NCI-H128 (cell line): ENCODE results near the gene ATF7.
"Not testable (repeated sequence)": the region's sequence is repeated elsewhere in the genome, so short reads cannot be mapped to it uniquely, and the experiment has no call there.

ENCODE experiments used
- DNase-seq: peaks from one replicate; lab custom pipeline; 2025; ENCODE audit not compliant: unreplicated experiment; lab: John Stamatoyannopoulos, UW

The ATF7 gene

DNA sequence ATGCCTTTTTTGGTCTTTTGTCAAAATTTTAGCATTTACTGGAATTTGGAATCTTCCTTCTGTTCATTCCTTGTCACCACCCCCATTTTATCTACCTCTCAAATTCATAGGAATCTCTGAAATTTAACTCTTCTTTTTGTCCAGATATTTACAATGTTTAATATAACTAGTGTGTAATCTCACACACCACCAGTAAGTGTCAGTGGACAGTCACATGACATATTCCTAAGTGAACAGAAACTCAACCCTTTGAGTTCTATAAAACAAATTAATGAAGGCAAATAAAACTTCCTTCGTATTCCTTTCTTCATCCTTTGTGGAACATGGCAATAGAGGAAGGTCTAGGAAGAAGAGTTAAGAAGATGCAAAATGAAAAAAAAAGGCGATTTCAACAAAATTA is 26.6 kb downstream of the ATF7 start:
- no peak for DNase-seq

DNA sequence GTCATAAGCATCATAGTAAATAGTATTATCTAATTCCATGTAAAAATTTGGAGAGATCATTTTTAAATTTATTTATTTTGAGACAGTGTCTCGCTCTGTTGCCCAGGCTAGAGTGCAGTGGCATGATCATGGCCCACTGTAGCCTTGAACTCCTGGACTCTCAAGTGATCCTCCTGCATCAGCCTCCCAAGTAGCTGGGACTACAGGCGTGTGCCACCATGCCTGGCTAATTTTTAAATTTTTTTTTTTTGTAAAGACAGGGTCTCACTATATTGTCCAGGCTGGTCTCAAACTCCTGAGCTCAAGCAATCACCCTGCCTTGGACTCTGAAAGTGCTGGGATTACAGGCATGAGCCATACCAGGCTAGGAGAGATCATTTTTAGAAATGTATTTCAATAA is 27.2 kb downstream of the ATF7 start:
- not testable (repeated sequence) for DNase-seq

DNA sequence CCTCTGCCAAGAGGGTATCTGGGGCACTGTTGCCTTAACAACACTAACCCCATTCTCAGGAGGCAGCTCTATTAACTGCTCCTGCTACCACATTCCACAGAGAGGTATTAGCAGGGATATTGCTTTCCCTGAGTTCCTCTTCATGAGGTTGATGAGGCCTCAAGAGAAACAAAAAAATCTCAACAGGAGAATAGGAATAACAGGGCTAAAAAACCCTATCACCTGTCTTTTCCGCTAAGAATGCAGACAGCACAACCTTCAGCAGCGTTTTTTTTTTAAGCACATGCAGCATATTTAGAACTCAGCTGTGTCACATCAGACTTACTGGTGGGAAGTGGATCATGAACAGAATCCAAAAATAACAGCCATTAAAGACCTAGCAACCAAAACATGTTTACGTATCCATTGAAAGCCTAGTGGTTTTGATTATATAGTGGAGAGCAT is 29.2 kb downstream of the ATF7 start:
- no peak for DNase-seq

DNA sequence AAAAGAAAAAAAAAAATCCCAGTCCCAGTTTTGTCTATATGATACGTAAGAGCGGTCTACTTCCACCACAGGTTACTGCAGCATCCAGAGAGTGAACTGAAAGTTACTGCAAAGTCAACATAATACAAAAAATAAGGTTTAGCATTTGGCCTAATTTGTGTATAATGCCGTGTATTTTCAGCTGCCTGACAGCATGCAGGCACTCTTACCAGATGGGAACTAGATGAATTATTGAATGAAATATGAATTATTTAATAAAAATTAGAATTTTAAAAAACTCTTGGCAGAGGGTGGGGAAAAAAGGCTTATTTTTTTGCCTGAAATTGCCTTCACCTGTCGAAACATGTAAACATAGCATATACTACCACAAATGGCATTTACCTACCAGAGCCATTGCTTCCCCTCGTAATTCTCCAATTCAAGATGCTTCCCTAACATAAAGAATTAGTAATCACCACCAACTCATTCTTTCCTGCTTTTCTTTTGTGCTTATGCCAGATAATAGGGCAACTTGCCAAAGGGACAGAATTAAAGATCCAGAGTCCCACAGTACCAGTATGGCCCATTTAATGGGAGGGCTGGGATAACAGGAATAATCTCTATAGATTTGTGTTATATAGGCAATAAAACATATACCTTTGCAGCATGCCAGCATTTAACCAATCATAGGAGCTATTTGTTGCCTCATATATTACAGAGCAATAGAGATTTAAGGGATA is 31.1 kb downstream of the ATF7 start:
- DNase-seq: no peak

DNA sequence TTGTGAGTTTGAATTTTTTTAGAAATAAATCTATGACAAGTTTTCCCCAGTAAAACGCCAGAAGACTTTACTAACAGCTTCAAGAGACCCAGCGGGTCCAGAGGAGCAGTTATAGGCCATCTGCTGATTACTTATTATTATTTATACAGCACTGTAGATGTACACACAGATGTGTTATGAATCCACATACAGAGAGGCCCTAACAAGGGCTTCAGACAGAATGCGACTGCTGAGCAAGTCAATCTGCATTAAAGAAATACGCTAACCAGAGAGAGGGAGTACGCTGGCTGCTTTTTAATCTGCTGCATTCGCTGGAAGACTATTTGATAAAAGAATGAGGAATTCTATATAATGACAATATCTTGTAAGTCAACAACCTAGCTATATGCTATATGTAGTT is 32.5 kb downstream of the ATF7 start:
- DNase-seq: no peak

DNA sequence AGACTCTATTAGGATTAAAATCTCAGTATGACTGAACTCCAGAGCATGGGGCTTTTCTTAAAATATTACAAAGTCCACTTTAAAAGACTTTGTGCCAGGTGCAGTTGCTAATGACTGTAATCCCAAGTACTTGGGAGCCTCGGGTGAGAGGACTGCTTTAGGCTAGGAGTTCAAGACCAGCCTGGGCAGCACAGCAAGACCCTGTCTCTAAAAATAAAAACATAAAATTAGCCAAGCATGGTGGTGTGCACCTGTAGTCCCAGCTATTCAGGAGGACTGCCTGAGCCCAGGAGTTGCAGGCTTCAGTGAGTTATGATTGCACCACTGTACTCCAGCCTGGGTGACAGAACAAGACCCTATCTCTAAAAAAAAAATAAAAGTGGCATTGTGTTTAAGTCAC is 33.2 kb downstream of the ATF7 start:
- DNase-seq: no peak

DNA sequence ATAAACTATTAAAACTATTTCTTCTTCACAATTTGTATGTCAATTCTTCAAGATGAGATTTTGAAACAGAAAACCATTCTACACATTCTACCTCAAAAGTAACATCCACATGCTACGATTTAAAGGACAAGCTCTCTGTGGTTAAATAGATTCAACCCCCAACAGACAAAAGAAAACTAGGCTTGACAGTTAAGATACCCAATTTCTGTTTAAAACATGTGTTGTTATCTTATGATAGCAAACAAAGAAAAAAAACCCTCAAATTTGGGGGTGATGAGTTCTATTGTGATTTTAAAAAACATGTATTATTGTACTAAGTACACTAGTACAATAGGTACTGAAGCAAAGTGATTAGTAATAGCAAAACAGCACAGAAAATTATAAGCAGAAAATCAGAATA is 33.8 kb downstream of the ATF7 start:
- DNase-seq: no peak

DNA sequence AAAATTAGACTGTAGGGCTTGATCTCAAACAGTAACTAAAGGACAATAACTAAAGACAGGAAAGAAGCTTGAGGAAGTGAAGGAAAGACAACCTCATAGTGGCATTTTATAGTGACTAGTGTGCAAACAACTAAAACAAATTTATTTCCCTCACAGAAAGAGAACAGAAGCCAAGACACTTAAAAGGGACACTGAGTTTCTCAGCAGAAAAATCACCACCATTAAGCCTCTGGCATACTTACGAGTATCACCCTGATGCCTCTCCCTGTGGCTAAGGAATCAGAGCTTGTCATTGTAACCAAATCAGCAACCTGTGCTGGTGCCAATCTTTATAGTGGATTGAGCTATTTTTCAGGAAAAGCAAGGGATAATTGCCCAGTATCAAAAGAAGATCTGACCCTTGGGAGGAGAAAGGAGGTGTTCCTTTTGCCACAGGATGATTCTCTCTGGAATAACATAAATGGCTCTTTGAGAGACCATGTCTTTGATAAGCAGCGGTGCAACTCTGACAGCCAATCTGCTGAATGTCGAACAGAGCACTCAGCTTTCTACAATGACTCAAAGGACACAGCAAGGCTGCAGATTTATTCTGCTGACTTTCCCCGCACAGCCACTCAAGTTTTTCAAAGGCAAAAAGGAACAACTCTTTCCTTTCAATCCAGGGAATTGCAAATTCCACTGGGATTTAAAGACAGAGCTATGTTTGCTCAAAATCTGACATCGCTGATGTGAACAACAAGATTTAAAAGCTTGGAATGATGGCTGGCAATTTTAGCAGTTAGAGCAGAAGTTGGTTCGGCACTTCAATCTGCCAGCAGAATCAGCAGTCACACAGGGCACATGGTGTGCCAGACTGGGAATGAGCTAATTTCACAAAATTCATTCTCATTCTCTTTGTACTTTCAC is 34.6 kb downstream of the ATF7 start:
- DNase-seq: no peak

DNA sequence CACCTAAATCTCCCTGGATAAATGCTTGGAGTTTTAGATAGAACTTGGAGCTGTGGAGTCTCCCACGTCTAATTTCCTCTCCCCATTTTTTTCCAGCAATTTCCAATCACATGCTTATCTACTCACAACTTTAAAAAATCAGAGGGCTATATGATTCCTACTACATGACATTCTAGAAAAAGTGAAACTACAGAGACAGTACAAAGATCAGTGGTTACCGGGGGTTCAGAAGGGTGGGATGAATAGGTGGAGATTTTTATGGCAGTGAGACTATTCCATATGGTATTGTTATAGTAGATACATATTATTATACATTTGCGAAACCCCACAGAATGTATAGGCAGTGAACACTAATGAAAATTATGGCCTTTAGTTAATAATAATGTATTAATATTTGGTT is 35.5 kb downstream of the ATF7 start:
- no peak for DNase-seq

DNA sequence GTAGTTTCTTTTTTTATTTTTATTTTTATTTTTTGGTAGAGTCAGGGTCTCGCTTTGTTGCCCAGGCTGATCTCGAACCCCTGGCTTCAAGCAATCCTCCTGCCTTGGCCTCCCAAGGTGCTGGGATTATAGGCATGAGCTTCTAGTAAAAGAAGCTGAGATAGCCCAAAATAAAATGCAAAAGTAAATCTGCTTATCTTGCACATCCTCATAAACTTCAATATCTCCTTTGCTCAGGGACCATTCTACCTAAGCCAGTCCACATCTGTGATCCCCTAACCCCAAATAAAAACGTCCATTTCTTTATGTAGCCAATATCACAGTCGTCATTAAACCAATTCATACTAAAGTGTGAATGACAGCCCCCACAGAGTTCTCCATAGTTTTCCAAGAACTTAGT is 36.3 kb downstream of the ATF7 start:
- DNase-seq: no peak

DNA sequence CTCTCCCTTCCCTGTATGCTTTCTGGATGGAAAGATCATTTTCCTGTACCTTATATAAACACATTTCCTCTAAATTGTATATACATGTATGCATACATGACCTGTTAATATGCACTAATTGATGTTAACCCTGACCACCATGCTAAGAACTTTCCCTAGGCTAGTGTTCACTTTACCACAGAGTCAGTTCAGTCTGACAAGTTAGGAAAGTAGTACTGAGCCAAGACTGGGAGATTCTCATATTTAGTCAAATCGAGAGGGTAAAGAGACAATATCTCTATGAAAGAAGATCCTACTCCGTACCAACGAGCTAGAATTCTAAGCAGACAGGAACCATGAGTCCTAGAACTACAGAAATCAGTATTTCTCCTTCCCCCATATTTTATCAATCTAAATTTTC is 36.8 kb downstream of the ATF7 start:
- no peak for DNase-seq

DNA sequence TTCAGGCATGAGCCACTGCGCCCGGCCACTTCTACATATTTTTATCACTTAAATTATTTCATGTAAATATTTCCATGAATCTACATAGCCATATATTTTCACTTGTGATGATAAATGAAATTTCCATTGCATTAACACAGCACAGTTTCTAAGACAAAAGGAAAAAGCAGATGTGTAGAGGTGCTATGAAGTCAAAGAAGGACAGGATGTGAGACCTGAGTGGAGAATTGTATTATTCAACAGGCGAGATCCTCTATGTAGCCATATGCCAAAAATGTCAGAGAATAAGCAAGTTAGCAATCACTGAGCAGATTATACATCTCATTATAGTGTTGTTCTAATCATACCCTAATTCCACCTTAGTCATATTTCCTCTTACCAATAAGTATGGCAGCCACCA is 38.1 kb downstream of the ATF7 start:
- DNase-seq: no peak

DNA sequence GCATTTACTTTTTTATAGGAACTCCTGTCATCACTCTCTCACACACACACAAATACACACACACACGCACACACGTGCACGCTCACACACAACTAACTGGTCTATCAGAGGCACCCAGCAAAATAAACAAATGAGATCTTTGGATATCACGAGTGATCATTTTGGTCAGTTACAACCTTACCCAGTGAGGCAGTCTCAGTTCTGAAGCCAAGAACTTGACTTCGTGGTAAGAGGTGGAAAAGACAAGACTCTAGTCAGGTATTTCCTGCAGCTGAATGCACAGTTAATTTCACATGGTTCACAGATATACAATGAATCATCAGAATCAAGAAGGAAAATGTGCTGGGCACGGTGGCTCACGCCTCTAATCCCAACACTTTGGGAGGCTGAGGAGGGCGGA is 39.4 kb downstream of the ATF7 start:
- DNase-seq: no peak

DNA sequence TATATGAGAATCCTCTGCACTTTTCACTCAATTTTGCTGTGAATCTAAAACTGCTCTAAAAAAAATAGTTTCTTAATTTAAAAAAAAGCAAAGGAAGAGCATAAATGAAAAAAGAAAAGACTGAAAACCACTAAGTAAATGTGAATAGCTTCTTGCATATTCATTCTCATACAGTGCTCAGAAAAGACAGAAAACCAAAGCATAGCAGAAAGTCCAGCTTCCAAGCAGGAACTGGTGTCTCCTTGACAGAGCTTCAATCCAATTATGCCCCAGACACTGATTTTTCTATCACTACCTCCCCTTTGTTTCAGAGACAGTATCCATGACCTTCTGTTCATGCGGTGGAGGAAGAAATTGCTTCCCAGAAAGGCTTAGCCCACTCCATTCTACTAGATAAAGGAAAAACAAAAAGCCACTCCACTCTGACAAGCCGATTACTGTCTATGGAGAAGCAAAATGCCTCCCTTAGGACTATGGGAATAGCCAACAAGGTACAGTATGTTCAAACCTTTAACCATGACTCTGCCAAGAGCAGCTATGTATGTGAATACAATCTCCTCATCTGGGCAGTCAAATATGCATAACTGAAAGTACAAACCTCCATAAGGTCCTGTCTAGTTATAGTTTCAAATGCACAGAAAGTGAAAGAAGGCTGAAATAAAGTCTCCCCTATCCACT is 40.6 kb downstream of the ATF7 start:
- no peak for DNase-seq

DNA sequence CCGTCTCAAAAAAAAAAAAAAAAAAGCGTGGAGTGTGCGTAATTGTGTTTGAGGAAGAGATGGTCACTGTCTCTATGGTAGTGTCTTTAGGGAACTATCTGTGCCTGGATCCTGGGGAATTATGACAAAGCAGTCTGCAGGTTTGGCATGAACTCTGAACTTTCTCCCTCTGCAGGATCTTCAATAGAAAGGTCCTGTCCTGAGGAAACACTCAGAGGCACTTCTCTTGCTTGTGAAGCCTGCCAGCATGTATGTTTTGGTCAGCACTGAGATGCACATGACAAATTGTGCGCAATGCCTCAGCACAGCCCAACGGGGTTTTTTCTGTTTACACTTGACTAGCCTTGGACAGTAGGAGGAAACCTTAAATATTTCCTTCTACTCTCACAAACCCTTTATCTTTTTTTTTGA is 46.6 kb downstream of the ATF7 start:
- no peak for DNase-seq

DNA sequence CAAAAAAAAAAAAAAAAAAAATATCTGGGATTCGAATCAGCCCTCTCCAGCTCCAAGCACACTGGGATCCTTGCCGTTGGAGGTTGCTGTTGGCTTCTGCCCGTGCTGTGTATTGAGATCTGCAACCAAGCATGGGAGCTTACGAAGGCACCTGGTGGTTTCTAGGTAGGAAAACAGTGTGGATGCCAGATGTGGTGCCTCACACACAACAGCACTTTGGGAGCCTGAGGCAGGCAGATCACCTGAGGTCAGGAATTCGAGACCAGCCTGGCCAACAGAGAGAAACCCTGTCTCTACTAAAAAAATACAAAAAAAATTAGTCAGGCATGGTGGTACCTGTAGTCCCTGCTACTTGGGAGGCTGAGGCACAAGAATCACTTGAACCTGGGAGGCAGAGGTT is 47.4 kb downstream of the ATF7 start:
- DNase-seq: no peak

DNA sequence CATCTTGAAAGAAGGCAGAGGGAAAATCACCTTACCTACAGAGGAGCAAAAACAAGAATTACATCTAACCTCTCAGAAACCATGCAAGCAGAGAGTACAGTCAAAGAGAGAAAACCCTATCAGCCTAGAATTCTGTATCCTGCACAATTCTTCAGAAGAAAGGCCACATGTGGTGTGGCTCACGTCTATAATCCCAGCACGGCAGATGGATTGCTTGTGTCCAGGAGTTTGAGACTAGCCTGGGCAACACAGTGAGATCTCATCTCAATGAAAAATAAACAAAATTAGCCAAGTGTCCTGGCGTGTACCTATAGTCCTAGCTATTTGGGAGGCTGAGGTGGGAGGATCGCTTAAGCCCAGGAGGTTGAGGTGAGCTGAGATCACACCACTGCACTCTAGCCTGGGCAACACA is 48.2 kb downstream of the ATF7 start:
- no peak for DNase-seq

DNA sequence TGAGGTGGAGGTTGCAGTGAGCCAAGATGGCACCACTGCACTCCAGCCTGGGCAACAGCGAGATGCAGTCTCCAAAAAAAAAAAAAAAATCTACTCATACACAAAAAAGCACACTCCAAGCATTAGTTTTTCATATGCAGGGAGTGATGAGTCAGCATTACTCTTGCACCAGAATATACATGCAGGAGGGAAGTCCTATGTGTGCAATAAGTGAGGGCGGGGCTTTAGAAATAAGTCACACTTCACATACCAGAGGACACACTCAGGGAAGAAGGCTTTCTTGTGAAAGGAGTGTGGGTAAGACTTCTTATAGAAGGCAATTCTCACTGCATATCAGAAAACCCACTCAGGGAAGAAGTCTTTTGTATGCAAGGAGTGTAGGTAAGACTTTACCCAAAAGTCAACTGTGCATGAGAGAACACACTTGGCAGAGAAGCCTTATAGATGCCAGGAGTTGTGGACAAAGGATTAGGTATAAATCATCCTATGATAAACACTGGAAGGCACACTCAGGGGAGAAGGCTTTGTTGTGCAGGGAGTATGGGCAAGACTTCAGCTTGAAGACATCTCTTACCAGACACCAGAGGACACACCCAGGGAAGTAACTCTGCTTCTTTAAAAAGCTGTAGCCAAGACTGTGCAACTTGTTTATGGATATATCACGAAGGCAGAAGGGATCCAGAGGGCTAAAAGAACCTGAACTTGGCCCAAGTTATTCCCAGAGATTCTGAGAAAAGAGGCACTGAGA is 50.5 kb downstream of the ATF7 start:
- no peak for DNase-seq

DNA sequence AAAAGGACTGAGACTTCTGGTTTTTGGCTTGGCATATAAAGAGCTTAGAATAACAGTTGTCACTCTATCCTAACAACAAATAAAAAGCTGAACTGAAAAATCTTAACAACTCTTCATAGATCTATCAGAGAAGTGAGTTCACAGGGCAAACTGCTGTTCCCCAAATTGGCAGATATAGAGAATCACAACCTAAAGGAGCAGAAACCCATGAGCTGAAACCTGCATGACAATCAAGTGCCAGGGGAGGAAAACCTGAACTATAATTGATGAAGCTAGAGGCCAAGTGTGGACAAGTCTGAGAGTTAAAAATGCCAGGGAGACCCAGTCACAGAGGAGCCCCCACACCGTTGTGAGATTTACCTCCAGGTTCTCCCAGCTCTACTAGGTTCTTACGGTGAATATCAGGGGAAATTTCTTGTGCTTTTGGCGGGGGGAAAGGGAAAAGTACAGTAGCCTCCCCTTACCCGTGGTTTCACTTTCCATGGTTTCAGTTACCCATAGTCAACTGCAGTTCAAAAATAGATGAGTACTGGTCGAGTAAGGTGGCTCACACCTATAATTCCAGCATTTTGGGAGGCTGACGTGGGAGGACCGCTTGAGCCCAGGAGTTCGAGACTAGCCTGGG is 53.9 kb downstream of the ATF7 start:
- DNase-seq: no peak

DNA sequence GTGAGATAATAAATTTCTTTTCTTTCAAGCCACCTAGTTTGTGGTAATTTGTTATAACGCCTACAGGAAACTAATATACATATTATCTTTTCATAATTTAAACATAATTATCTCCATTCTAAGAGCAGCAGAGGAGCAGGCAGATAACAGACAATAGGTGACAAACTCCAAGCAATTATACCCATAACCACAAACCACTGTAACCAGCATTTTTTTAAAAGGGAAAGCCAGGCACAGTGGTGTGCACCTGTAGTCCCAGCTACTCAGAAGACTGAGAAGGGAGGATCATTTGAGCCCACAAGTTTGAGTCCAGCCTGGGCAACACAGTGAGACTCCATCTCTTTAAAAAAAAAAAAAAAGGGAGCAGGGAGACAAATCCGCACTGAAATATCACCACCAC is 54.9 kb downstream of the ATF7 start:
- no peak for DNase-seq
